ENCODE measurements around the gene CDK2AP2.
"Not testable (repeated sequence)": the region's sequence is repeated elsewhere in the genome, so short reads cannot be mapped to it uniquely, and the experiment has no call there.

The CDK2AP2 gene

GRCh38 chr11:67482827-67483798 lies 24.8 kb downstream of the CDK2AP2 start, which contains the start of gene AIP:
Gene AIP (plus strand): TSS chr11:67483026. CDS start chr11:67483159, 133 bp downstream.
- peak; percentile 58 for FAIRE-seq
- peak; percentile 99 for DNase-seq (ENCODE audit: insufficient read length, low spot score)
- peak; percentile 58 for TF ChIP-seq POLR2A (IDR thresholded peaks at IDR 0.05; ENCODE audit: low read depth, low read length)

- TF ChIP-seq POLR2A (IDR thresholded peaks at IDR 0.05; ENCODE audit: low read depth, low read length) = no peak
- no peak for FAIRE-seq
These were observed 25.6 kb downstream of the CDK2AP2 start for GRCh38 chr11:67482275-67482826.

GRCh38 chr11:67477344-67478050 lies 30.5 kb downstream of the CDK2AP2 start:
- not testable (repeated sequence) for DNase-seq (ENCODE audit: insufficient read length, low spot score); FAIRE-seq

More at GRCh38 chr11:67482275-67482826, 25.6 kb downstream of the CDK2AP2 start:
- no peak for DNase-seq (ENCODE audit: insufficient read length, low spot score)

GRCh38 chr11:67476692-67477091 lies 31.3 kb downstream of the CDK2AP2 start:
- not testable (repeated sequence) for FAIRE-seq; DNase-seq (ENCODE audit: insufficient read length, low spot score)

- FAIRE-seq = no peak
- no peak for DNase-seq (ENCODE audit: insufficient read length, low spot score)
- no peak for TF ChIP-seq POLR2A (IDR thresholded peaks at IDR 0.05; ENCODE audit: low read depth, low read length)
These were observed 35.1 kb downstream of the CDK2AP2 start for GRCh38 chr11:67472882-67473281.

- no peak for TF ChIP-seq POLR2A (IDR thresholded peaks at IDR 0.05; ENCODE audit: low read depth, low read length)
- FAIRE-seq = no peak
- DNase-seq (ENCODE audit: insufficient read length, low spot score) = no peak
These were observed 37.5 kb downstream of the CDK2AP2 start for GRCh38 chr11:67470337-67471002.

- no peak for FAIRE-seq
- DNase-seq (ENCODE audit: insufficient read length, low spot score) = no peak
- TF ChIP-seq POLR2A (IDR thresholded peaks at IDR 0.05; ENCODE audit: low read depth, low read length) = no peak
These were observed 38.5 kb downstream of the CDK2AP2 start for GRCh38 chr11:67469508-67469811.

GRCh38 chr11:67468759-67469507 lies 39.0 kb downstream of the CDK2AP2 start, which contains the start of gene TMEM134:
Gene TMEM134 (minus strand): TSS chr11:67469251. CDS start chr11:67469192, 59 bp downstream.
- FAIRE-seq (no peak), DNase-seq (ENCODE audit: insufficient read length, low spot score) (peak; percentile 93)
- peak; percentile 73; the same call in 1 of the 2 replicates for TF ChIP-seq POLR2A (IDR thresholded peaks at IDR 0.05; ENCODE audit: low read depth, low read length)

GRCh38 chr11:67468456-67468758 lies 39.6 kb downstream of the CDK2AP2 start:
- no peak for FAIRE-seq
- no peak for TF ChIP-seq POLR2A (IDR thresholded peaks at IDR 0.05; ENCODE audit: low read depth, low read length)

GRCh38 chr11:67468056-67468455 lies 39.9 kb downstream of the CDK2AP2 start:
- no peak for DNase-seq (ENCODE audit: insufficient read length, low spot score)
- no peak for FAIRE-seq
- TF ChIP-seq POLR2A (IDR thresholded peaks at IDR 0.05; ENCODE audit: low read depth, low read length) = no peak

More at GRCh38 chr11:67468456-67468758, 39.6 kb downstream of the CDK2AP2 start:
- DNase-seq (ENCODE audit: insufficient read length, low spot score) = no peak

GRCh38 chr11:67466962-67467771 lies 40.8 kb downstream of the CDK2AP2 start:
- FAIRE-seq (no peak), DNase-seq (ENCODE audit: insufficient read length, low spot score) (no peak)
- TF ChIP-seq POLR2A (IDR thresholded peaks at IDR 0.05; ENCODE audit: low read depth, low read length) = no peak

- FAIRE-seq (no peak), DNase-seq (ENCODE audit: insufficient read length, low spot score) (no peak)
- no peak for TF ChIP-seq POLR2A (IDR thresholded peaks at IDR 0.05; ENCODE audit: low read depth, low read length)
These were observed 41.6 kb downstream of the CDK2AP2 start for GRCh38 chr11:67466367-67466766.

- not testable (repeated sequence) for FAIRE-seq
These were observed 42.4 kb downstream of the CDK2AP2 start for GRCh38 chr11:67465530-67465929.

More at GRCh38 chr11:67465530-67465929, 42.4 kb downstream of the CDK2AP2 start:
- not testable (repeated sequence) for DNase-seq (ENCODE audit: insufficient read length, low spot score)
